HEK293T (cell line): Measurements from ENCODE around the gene ACADVL.
A peak's percentile ranks its signal among the peaks of the same experiment; 100 is the strongest.
"Not testable (repeated sequence)": the region's sequence is repeated elsewhere in the genome, so short reads cannot be mapped to it uniquely, and the experiment has no call there.

Source experiments
- CTCF ChIA-PET: fragments of 350-600 bp; formaldehyde crosslinking; extraction: SDS; loops from one replicate; lab custom pipeline; 2021; ENCODE audit warnings: antibody characterized with exemption, inconsistent platforms; lab: Yijun Ruan, JAX
- POLR2A ChIA-PET: fragments of 350-600 bp; formaldehyde crosslinking; extraction: SDS; loops from one replicate; lab custom pipeline; 2020; ENCODE audit warnings: antibody characterized with exemption, inconsistent platforms; lab: Yijun Ruan, JAX
- DNase-seq: peaks from one replicate; pipeline ENCODE4 v3.0.0; 2012; ENCODE audit warnings: mixed read lengths; ENCODE audit errors: extremely low spot score
- ARNT ChIP-seq: fragments of 450-650 bp; IDR thresholded peaks from 2 replicates; pipeline ENCODE4 v1.6.1; 2017; ENCODE audit warnings: mild to moderate bottlenecking
- BHLHE40 ChIP-seq: fragments of 450-650 bp; IDR thresholded peaks from 2 replicates; pipeline ENCODE4 v1.6.1; 2016; ENCODE audit warnings: mild to moderate bottlenecking, moderate library complexity, borderline replicate concordance
- CTBP1 ChIP-seq: fragments of 450-650 bp; IDR thresholded peaks from 2 replicates; pipeline ENCODE4 v1.6.1; 2016; ENCODE audit warnings: borderline replicate concordance
- ELF4 ChIP-seq: fragments of 450-650 bp; IDR thresholded peaks from 2 replicates; pipeline ENCODE4 v1.6.1; 2017; ENCODE audit warnings: antibody characterized with exemption
- FOXA1 ChIP-seq: fragments of 450-650 bp; IDR thresholded peaks from 2 replicates; pipeline ENCODE4 v1.6.1; 2016; ENCODE audit warnings: mild to moderate bottlenecking
- FOXK2 ChIP-seq: fragments of 450-650 bp; IDR thresholded peaks from 2 replicates; pipeline ENCODE4 v1.6.1; 2016; ENCODE audit warnings: mild to moderate bottlenecking
- FOXM1 ChIP-seq: fragments of 450-650 bp; IDR thresholded peaks from 2 replicates; pipeline ENCODE4 v1.6.1; 2017; ENCODE audit warnings: mild to moderate bottlenecking, borderline replicate concordance
- HDGF ChIP-seq: fragments of 450-650 bp; IDR thresholded peaks from 2 replicates; pipeline ENCODE4 v1.6.1; 2017; ENCODE audit warnings: antibody characterized with exemption, borderline replicate concordance
- L3MBTL2 ChIP-seq: fragments of 450-650 bp; conservative IDR thresholded peaks from 2 replicates; pipeline ENCODE4 v1.6.1; 2016; ENCODE audit warnings: mild to moderate bottlenecking
- LEF1 ChIP-seq: fragments of 450-650 bp; IDR thresholded peaks from 2 replicates; pipeline ENCODE4 v1.6.1; 2017; ENCODE audit warnings: mild to moderate bottlenecking, borderline replicate concordance
- NFRKB ChIP-seq: fragments of 450-650 bp; IDR thresholded peaks from 2 replicates; pipeline ENCODE4 v1.6.1; 2016; ENCODE audit warnings: mild to moderate bottlenecking, moderate library complexity
- PKNOX1 ChIP-seq: fragments of 450-650 bp; IDR thresholded peaks from 2 replicates; pipeline ENCODE4 v1.6.1; 2016
- SP1 ChIP-seq: fragments of 450-650 bp; IDR thresholded peaks from 2 replicates; pipeline ENCODE4 v1.6.1; 2017
- SUZ12 ChIP-seq: fragments of 450-650 bp; IDR thresholded peaks from 2 replicates; pipeline ENCODE4 v1.6.1; 2016; ENCODE audit warnings: mild to moderate bottlenecking
- TARDBP ChIP-seq: fragments of 450-650 bp; IDR thresholded peaks from 2 replicates; pipeline ENCODE4 v1.6.1; 2016
- ZNF384 ChIP-seq: fragments of 450-650 bp; IDR thresholded peaks from 2 replicates; pipeline ENCODE4 v1.6.1; 2016

The ACADVL gene

GRCh38 chr17:7219812-7220592 lies at the start of gene ACADVL, which contains the start of gene DLG4:
TSS of gene ACADVL (plus strand) at chr17:7219938. CDS start at chr17:7219985, 47 bp downstream.
TSS of gene DLG4 (minus strand) at chr17:7219836.
- ChIA-PET POLR2A (interaction anchor here (0.6 to 9.3 kb wide), 27 partner anchors 9 to 185 kb away, joined by 3 to 166 read pairs (median 4); partner anchors contain the start of genes DVL2, GABARAP, NEURL4 and PHF23), CTCF (interaction anchor here (0.6 to 1.4 kb wide), 2 partner anchors 17 to 29 kb away, joined by 3 to 4 read pairs; no protein-coding TSS in a partner anchor)
- no peak for TF ChIP-seq ELF4
- TF ChIP-seq SUZ12 = no peak
- TF ChIP-seq HDGF = no peak
- no peak for TF ChIP-seq LEF1
- no peak for TF ChIP-seq FOXM1
- TF ChIP-seq CTBP1 = no peak
- no peak for TF ChIP-seq TARDBP
- no peak for TF ChIP-seq NFRKB
- no peak for TF ChIP-seq BHLHE40
- no peak for TF ChIP-seq L3MBTL2
- TF ChIP-seq PKNOX1 = no peak
- TF ChIP-seq SP1 = no peak
- TF ChIP-seq FOXK2 = no peak
- no peak for TF ChIP-seq ZNF384
- peak; percentile 71 for DNase-seq

DNA sequence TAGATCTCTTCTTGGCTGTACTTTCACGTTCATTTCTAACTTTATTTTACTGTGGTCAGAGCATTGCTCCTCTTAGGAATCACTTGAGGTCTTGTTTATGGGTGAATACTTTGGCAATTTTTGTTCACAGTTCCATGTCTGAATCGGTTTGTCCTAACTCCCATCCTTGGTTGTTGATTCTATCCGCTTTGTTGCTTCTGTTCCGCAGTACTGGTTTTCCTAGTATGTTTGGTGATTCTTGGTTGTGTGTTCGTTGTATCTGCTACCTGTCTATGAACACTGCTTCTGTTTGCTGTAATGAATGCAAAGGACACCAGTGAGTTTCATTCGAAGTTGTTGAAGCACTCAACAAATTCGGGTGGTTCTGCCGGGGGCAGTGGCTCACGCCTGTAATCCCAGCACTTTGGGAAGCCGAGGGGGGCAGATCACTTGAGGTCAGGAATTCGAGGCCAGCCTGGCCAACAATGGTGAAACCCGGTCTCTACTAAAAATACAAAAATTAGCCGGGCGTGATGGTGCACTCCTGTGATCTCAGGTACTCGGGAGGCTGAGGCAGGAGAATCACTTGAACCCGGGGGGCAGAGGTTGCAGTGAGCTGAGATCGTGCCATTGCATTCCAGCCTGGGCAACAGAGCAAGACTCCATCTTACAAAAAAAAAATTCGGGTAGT lies 47.1 kb upstream of the ACADVL start:
- CTCF ChIA-PET, POLR2A ChIA-PET, DNase-seq: not testable (repeated sequence)

GRCh38 chr17:7173687-7174602 lies 45.8 kb upstream of the ACADVL start:
- CTCF ChIA-PET = no interaction called here

GRCh38 chr17:7174603-7175326 lies 45.0 kb upstream of the ACADVL start:
- TF ChIP-seq FOXA1 = no peak
- TF ChIP-seq FOXK2 = no peak
- no peak for TF ChIP-seq HDGF
- TF ChIP-seq L3MBTL2 = no peak
- TF ChIP-seq LEF1 = no peak
- no peak for TF ChIP-seq PKNOX1
- TF ChIP-seq ELF4 = no peak
- TF ChIP-seq SUZ12 = no peak
- TF ChIP-seq ZNF384 = no peak
- no peak for TF ChIP-seq FOXM1
- no peak for TF ChIP-seq SP1
- TF ChIP-seq ARNT = no peak
- no peak for TF ChIP-seq BHLHE40
- TF ChIP-seq TARDBP = no peak
- no peak for TF ChIP-seq NFRKB
- no peak for TF ChIP-seq CTBP1
- DNase-seq = no peak
- CTCF ChIA-PET = no interaction called here
- POLR2A ChIA-PET = no interaction called here

More at GRCh38 chr17:7173687-7174602, 45.8 kb upstream of the ACADVL start:
- TF ChIP-seq NFRKB (no peak), HDGF (no peak), CTBP1 (no peak)
- no peak for DNase-seq
- POLR2A ChIA-PET = no interaction called here

GRCh38 chr17:7175330-7175733 lies 44.4 kb upstream of the ACADVL start:
- ChIA-PET POLR2A (no interaction called here), CTCF (no interaction called here)
- TF ChIP-seq ARNT (no peak), HDGF (no peak), ELF4 (no peak), NFRKB (no peak), ZNF384 (no peak), FOXK2 (no peak), TARDBP (no peak), PKNOX1 (no peak), FOXA1 (no peak), CTBP1 (no peak), SUZ12 (no peak), BHLHE40 (no peak), FOXM1 (no peak), SP1 (no peak), L3MBTL2 (no peak), LEF1 (no peak)
- no peak for DNase-seq
